HL-60 (cell line): ENCODE results near the gene E2F4.

Source experiments
- DNase-seq, 2 experiments: peaks; one replicate each; pipeline ENCODE4 v3.0.0-alpha.2; 2010 to 2020; ENCODE audit warnings: low read depth in 1 of 2, low spot score in 1 of 2
- H3K27ac ChIP-seq: fragments of 250-450 bp; sonication (Bioruptor Pico); replicated peaks from 2 replicates; pipeline ENCODE4 v1.5.1; 2020; ENCODE audit warnings: mild to moderate bottlenecking, moderate library complexity
- H3K27me3 ChIP-seq: fragments of 250-450 bp; sonication (Bioruptor Pico); 2 replicates; pipeline ENCODE4 v1.5.1; 2021; ENCODE audit warnings: mild to moderate bottlenecking, moderate library complexity; ENCODE audit not compliant: insufficient read depth, poor library complexity, severe bottlenecking
- H3K4me3 ChIP-seq: replicated peaks from 2 replicates; pipeline ENCODE4 v1.5.1; 2011; ENCODE audit warnings: mild to moderate bottlenecking, control low read depth, low read length; ENCODE audit not compliant: insufficient read depth
- CTCF ChIP-seq: IDR thresholded peaks from one replicate; pipeline ENCODE4 v1.5.1; 2011; ENCODE audit warnings: low read length, control low read depth, inconsistent platforms; ENCODE audit not compliant: insufficient read depth
- GABPA ChIP-seq: IDR thresholded peaks from 2 replicates; pipeline ENCODE4 v1.6.1; 2012; ENCODE audit warnings: low read depth
- POLR2AphosphoS5 ChIP-seq: IDR thresholded peaks from 2 replicates; pipeline ENCODE4 v1.6.1; 2012; ENCODE audit warnings: low read depth
- REST ChIP-seq: IDR thresholded peaks from 2 replicates; pipeline ENCODE4 v1.6.1; 2012; ENCODE audit warnings: low read depth; ENCODE audit not compliant: insufficient replicate concordance
- SPI1 ChIP-seq: IDR thresholded peaks from 2 replicates; pipeline ENCODE4 v1.6.1; 2012; ENCODE audit warnings: low read depth, mild to moderate bottlenecking, borderline replicate concordance

E2F4 gene

GRCh38 chr16:67150047-67150832 lies 41.7 kb upstream of the E2F4 start:
- no peak for DNase-seq

GRCh38 chr16:67150833-67151396 lies 41.0 kb upstream of the E2F4 start, which contains the start of gene B3GNT9:
Gene B3GNT9 (minus strand): TSS chr16:67150998. CDS start chr16:67150485, 513 bp downstream.
- Histone ChIP-seq H3K27ac (no peak within 1 kb of the TSS), H3K27me3 (peaks cover 16% of the 10 kb centered on the region)
- TF ChIP-seq GABPA (no peak), REST (no peak), POLR2AphosphoS5 (no peak), SPI1 (no peak), CTCF (no peak)

More at GRCh38 chr16:67150047-67150832, 41.7 kb upstream of the E2F4 start:
- TF ChIP-seq CTCF (no peak), GABPA (no peak), SPI1 (no peak), POLR2AphosphoS5 (no peak), REST (no peak)
- H3K4me3 ChIP-seq, result peak overlapping the region; percentile 29
- H3K27ac ChIP-seq, result no peak overlapping the region
- peaks cover 14% of the 10 kb centered on the region for H3K27me3 ChIP-seq

GRCh38 chr16:67151431-67152097 lies 40.4 kb upstream of the E2F4 start:
- H3K27ac ChIP-seq, result no peak overlapping the region
- TF ChIP-seq CTCF (no peak), SPI1 (no peak), REST (no peak), POLR2AphosphoS5 (no peak), GABPA (no peak)
- DNase-seq, result no peak
- H3K4me3 ChIP-seq, result no peak overlapping the region
- H3K27me3 ChIP-seq, result peaks cover 16% of the 10 kb centered on the region

More at GRCh38 chr16:67150833-67151396, 41.0 kb upstream of the E2F4 start, which contains the start of gene B3GNT9:
- H3K4me3 ChIP-seq, result peak within 1 kb of the TSS; percentile 29
- DNase-seq, result no peak
